K562 (cell line): ENCODE measurements around the gene CYP2D6.

Experiments
- CREB5 ChIP-seq: fragments of 250-450 bp; sonication (Bioruptor Pico); IDR thresholded peaks from 2 replicates; pipeline ENCODE4 v1.5.0; 2020; ENCODE audit warnings: mild to moderate bottlenecking
- CTCF ChIP-seq, 3 experiments: IDR thresholded peaks in 2 of 3; conservative IDR thresholded peaks in 1 of 3; 2 replicates each; pipeline ENCODE4 v1.5.1; 2011 to 2012; ENCODE audit warnings: low read length in 3 of 3, mild to moderate bottlenecking in 3 of 3, control low read depth in 2 of 3, improper control_type of control experiment in 1 of 3, inconsistent platforms in 1 of 3, low read depth in 1 of 3, mixed read lengths in 1 of 3, moderate library complexity in 1 of 3; ENCODE audit not compliant: insufficient read depth in 2 of 3
- GTF2E2 ChIP-seq: fragments of 200-800 bp; sonication (Bioruptor generic); IDR thresholded peaks from 2 replicates; pipeline ENCODE4 v1.6.1; 2016; ENCODE audit warnings: missing genetic modification characterization, missing compliant biosample characterization
- HIVEP1 ChIP-seq: fragments of 250-450 bp; sonication (Bioruptor Pico); IDR thresholded peaks from 2 replicates; pipeline ENCODE4 v1.4.0; 2020; ENCODE audit warnings: mild to moderate bottlenecking
- NCOA1 ChIP-seq: fragments of 450-650 bp; IDR thresholded peaks from 2 replicates; pipeline ENCODE4 v1.6.1; 2016; ENCODE audit warnings: low read depth
- NFE2L1 ChIP-seq: fragments of 450-650 bp; IDR thresholded peaks from 2 replicates; pipeline ENCODE4 v1.6.1; 2016; ENCODE audit warnings: missing genetic modification characterization, low read depth, mild to moderate bottlenecking, missing compliant biosample characterization, moderate library complexity, borderline replicate concordance
- RBBP5 ChIP-seq: fragments of 200-600 bp; sonication (generic); IDR thresholded peaks from 2 replicates; pipeline ENCODE4 v1.6.1; 2012; ENCODE audit warnings: borderline replicate concordance, mild to moderate bottlenecking, low read length, control low read depth, inconsistent platforms; ENCODE audit not compliant: insufficient read depth, poor library complexity, severe bottlenecking
- RBM22 ChIP-seq: fragments of 200-400 bp; formaldehyde crosslinking; IDR thresholded peaks from 2 replicates; pipeline ENCODE4 v1.6.1; 2018; ENCODE audit warnings: low read length, low read depth; ENCODE audit not compliant: poor library complexity, severe bottlenecking
- SIRT6 ChIP-seq: IDR thresholded peaks from one replicate; pipeline ENCODE4 v1.6.1; 2012; ENCODE audit warnings: low read depth, mild to moderate bottlenecking, control low read depth, inconsistent platforms, low read length, moderate library complexity
- TAF1 ChIP-seq: IDR thresholded peaks from 2 replicates; pipeline ENCODE4 v1.6.1; 2011; ENCODE audit warnings: mild to moderate bottlenecking, low read length, moderate library complexity; ENCODE audit not compliant: insufficient read depth, control insufficient read depth, severe bottlenecking; ENCODE audit errors: extremely low read depth
- TBL1XR1 ChIP-seq, 2 experiments: IDR thresholded peaks; 2 replicates each; pipeline ENCODE4 v1.6.1; 2012; ENCODE audit warnings: improper control_type of control experiment in 2 of 2, low read length in 2 of 2, mild to moderate bottlenecking in 1 of 2
- TBP ChIP-seq: optimal IDR thresholded peaks from 2 replicates; pipeline ENCODE3; 2011; ENCODE audit warnings: low read depth, low read length, improper control_type of control experiment
- USF2 ChIP-seq: sonication (generic); formaldehyde crosslinking; IDR thresholded peaks from 2 replicates; pipeline ENCODE4 v1.5.0; 2020; ENCODE audit warnings: missing genetic modification reagents
- ZFP36 ChIP-seq: fragments of 150-350 bp; IDR thresholded peaks from 2 replicates; pipeline ENCODE4 v1.6.1; 2018; ENCODE audit warnings: low read length, low read depth; ENCODE audit not compliant: partially characterized antibody

- TF ChIP-seq RBBP5 (no peak), GTF2E2 (tag) (no peak), CTCF (IDR thresholded peaks at IDR 0.05 in 2 of 3, conservative IDR thresholded peaks at IDR 0.05 in 1 of 3; ENCODE audit: insufficient read depth in 2 of 3, low read depth in 1 of 3, low read length in 3 of 3) (no peak), TBP (no peak), CREB5 (CRISPR knock-in tag) (no peak), USF2 (no peak), SIRT6 (no peak), TAF1 (no peak), NCOA1 (no peak), TBL1XR1 (IDR thresholded peaks at IDR 0.05; ENCODE audit: low read length in 2 of 2) (no peak), RBM22 (no peak), ZFP36 (no peak), HIVEP1 (no peak), NFE2L1 (no peak)
Measured at GRCh38 chr22:42145175-42145574, 14.6 kb upstream of the CYP2D6 start.
